ENCODE measurements around the gene ATP8B1. TPM values are rescaled to one million over a fixed set of nuclear protein-coding genes. Genes with fewer than 3 reads are reported as not detected.

ATP8B1 gene
- total RNA-seq, 2 donors from 2014 or later: 263 to 359 TPM

GRCh38 chr18:57785751-57786437, 17.2 kb downstream of the ATP8B1 start:
- TF ChIP-seq CTCF (IDR thresholded peaks at IDR 0.05): no peak
- peak overlapping the region; percentile 52 for H3K27ac ChIP-seq
- DNase-seq: peak; percentile 70
- no peak overlapping the region for H3K4me3 ChIP-seq
- H3K36me3 ChIP-seq: no peaks in the 10 kb centered on the region
- peak overlapping the region in 1 of 2 donors; percentile 31 for H3K9ac ChIP-seq (ENCODE audit: low read depth in 2 of 2, low read length in 2 of 2)
- H3K9me3 ChIP-seq: no peaks in the 10 kb centered on the region
- peaks cover 25% of the 10 kb centered on the region for H3K4me1 ChIP-seq
- intact Hi-C loops (cut with DNase I): no loop called here
- no peaks in the 10 kb centered on the region for H3K27me3 ChIP-seq

- no peak for TF ChIP-seq CTCF (IDR thresholded peaks at IDR 0.05)
- DNase-seq: no peak
- Histone ChIP-seq H3K4me1 (peaks cover 23% of the 10 kb centered on the region), H3K9ac (ENCODE audit: low read depth in 2 of 2, low read length in 2 of 2) (peak overlapping the region in 1 of 2 donors; percentile 13), H3K9me3 (no peaks in the 10 kb centered on the region), H3K27me3 (no peaks in the 10 kb centered on the region), H3K4me3 (no peak overlapping the region), H3K27ac (no peak overlapping the region), H3K36me3 (no peaks in the 10 kb centered on the region)
- intact Hi-C loops (cut with DNase I): no loop called here
Observed at GRCh38 chr18:57784801-57785114, 18.4 kb downstream of the ATP8B1 start.

GRCh38 chr18:57784034-57784800, 18.9 kb downstream of the ATP8B1 start:
- no peaks in the 10 kb centered on the region for H3K27me3 ChIP-seq
- H3K4me1 ChIP-seq: peaks cover 18% of the 10 kb centered on the region
- DNase-seq: no peak
- TF ChIP-seq CTCF (IDR thresholded peaks at IDR 0.05): no peak
- H3K27ac ChIP-seq: no peak overlapping the region
- no peaks in the 10 kb centered on the region for H3K9me3 ChIP-seq
- H3K4me3 ChIP-seq: no peak overlapping the region
- H3K36me3 ChIP-seq: no peaks in the 10 kb centered on the region
- intact Hi-C loops (cut with DNase I): no loop called here
- H3K9ac ChIP-seq (ENCODE audit: low read depth in 2 of 2, low read length in 2 of 2): peak overlapping the region in 1 of 2 donors; percentile 13

- intact Hi-C loops (cut with DNase I): no loop called here
- DNase-seq: no peak
- no peaks in the 10 kb centered on the region for H3K9me3 ChIP-seq
- no peak overlapping the region for H3K4me3 ChIP-seq
- H3K9ac ChIP-seq (ENCODE audit: low read depth in 2 of 2, low read length in 2 of 2): no peak overlapping the region
- H3K36me3 ChIP-seq: no peaks in the 10 kb centered on the region
- H3K4me1 ChIP-seq: peaks cover 16% of the 10 kb centered on the region
- no peak for TF ChIP-seq CTCF (IDR thresholded peaks at IDR 0.05)
- no peaks in the 10 kb centered on the region for H3K27me3 ChIP-seq
- no peak overlapping the region for H3K27ac ChIP-seq
Observed at GRCh38 chr18:57782049-57782448, 21.1 kb downstream of the ATP8B1 start.

- intact Hi-C loops (cut with DNase I): no loop called here
- Histone ChIP-seq H3K27me3 (no peaks in the 10 kb centered on the region), H3K27ac (peak overlapping the region; percentile 51), H3K36me3 (no peaks in the 10 kb centered on the region), H3K4me1 (peaks cover 24% of the 10 kb centered on the region), H3K9me3 (no peaks in the 10 kb centered on the region), H3K9ac (ENCODE audit: low read depth in 2 of 2, low read length in 2 of 2) (peak overlapping the region in 1 of 2 donors; percentile 49), H3K4me3 (no peak overlapping the region)
- DNase-seq: no peak
- TF ChIP-seq CTCF (IDR thresholded peaks at IDR 0.05): no peak
Observed at GRCh38 chr18:57780706-57781347, 22.3 kb downstream of the ATP8B1 start.

Data from colonic mucosa (tissue), 4 donors.